ENCODE results near the gene PDK2.
"Not testable (repeated sequence)": the region's sequence is repeated elsewhere in the genome, so short reads cannot be mapped to it uniquely, and the experiment has no call there.

Gene PDK2

GRCh38 chr17:50059256-50059655 is 35.9 kb upstream of the PDK2 start:
- DNase-seq = no peak

- DNase-seq = no peak
Observed at GRCh38 chr17:50059759-50060273, 35.3 kb upstream of the PDK2 start.

GRCh38 chr17:50060951-50061712 is 34.0 kb upstream of the PDK2 start:
- no peak for DNase-seq

GRCh38 chr17:50061713-50062045 is 33.5 kb upstream of the PDK2 start:
- DNase-seq = not testable (repeated sequence)

- no peak for DNase-seq
Observed at GRCh38 chr17:50062293-50063243, 32.6 kb upstream of the PDK2 start.

GRCh38 chr17:50063561-50064252 is 31.4 kb upstream of the PDK2 start:
- DNase-seq = no peak

- DNase-seq = peak; percentile 78
Observed at GRCh38 chr17:50064253-50065001, 30.7 kb upstream of the PDK2 start.

- no peak for DNase-seq
Observed at GRCh38 chr17:50065056-50065455, 30.1 kb upstream of the PDK2 start.

- no peak for DNase-seq
Observed at GRCh38 chr17:50066995-50067394, 28.2 kb upstream of the PDK2 start.

- no peak for DNase-seq
Observed at GRCh38 chr17:50067996-50068395, 27.2 kb upstream of the PDK2 start.

GRCh38 chr17:50070908-50071680 is 24.1 kb upstream of the PDK2 start:
- DNase-seq = no peak

GRCh38 chr17:50071692-50072091 is 23.5 kb upstream of the PDK2 start:
- no peak for DNase-seq

- DNase-seq = no peak
Observed at GRCh38 chr17:50072130-50072529, 23.0 kb upstream of the PDK2 start.

- no peak for DNase-seq
Observed at GRCh38 chr17:50072925-50073324, 22.2 kb upstream of the PDK2 start.

GRCh38 chr17:50074227-50074626 is 20.9 kb upstream of the PDK2 start:
- no peak for DNase-seq

GRCh38 chr17:50075446-50076032 is 19.6 kb upstream of the PDK2 start:
- DNase-seq = no peak

- no peak for DNase-seq
Observed at GRCh38 chr17:50076221-50076590, 18.9 kb upstream of the PDK2 start.

- DNase-seq = no peak
Observed at GRCh38 chr17:50076591-50077235, 18.4 kb upstream of the PDK2 start.

- DNase-seq = no peak
Observed at GRCh38 chr17:50078430-50078829, 16.7 kb upstream of the PDK2 start.

GRCh38 chr17:50079334-50080095 is 15.6 kb upstream of the PDK2 start:
- DNase-seq = no peak
